ENCODE results near the gene FXYD5.
"Not testable (repeated sequence)": the region's sequence is repeated elsewhere in the genome, so short reads cannot be mapped to it uniquely, and the experiment has no call there.

FXYD5 gene

GRCh38 chr19:35138305-35138892 lies 16.1 kb upstream of the FXYD5 start, which contains the start of gene FXYD1:
FXYD1 (plus strand) TSS chr19:35138824; CDS start chr19:35140080, 1,256 bp downstream.
- no peak for DNase-seq (ENCODE audit: low spot score)

- no peak for DNase-seq (ENCODE audit: low spot score)
These were observed 14.2 kb upstream of the FXYD5 start for GRCh38 chr19:35140207-35140961.

GRCh38 chr19:35140962-35141836 lies 13.3 kb upstream of the FXYD5 start:
- DNase-seq (ENCODE audit: low spot score) = peak; percentile 93

DNA sequence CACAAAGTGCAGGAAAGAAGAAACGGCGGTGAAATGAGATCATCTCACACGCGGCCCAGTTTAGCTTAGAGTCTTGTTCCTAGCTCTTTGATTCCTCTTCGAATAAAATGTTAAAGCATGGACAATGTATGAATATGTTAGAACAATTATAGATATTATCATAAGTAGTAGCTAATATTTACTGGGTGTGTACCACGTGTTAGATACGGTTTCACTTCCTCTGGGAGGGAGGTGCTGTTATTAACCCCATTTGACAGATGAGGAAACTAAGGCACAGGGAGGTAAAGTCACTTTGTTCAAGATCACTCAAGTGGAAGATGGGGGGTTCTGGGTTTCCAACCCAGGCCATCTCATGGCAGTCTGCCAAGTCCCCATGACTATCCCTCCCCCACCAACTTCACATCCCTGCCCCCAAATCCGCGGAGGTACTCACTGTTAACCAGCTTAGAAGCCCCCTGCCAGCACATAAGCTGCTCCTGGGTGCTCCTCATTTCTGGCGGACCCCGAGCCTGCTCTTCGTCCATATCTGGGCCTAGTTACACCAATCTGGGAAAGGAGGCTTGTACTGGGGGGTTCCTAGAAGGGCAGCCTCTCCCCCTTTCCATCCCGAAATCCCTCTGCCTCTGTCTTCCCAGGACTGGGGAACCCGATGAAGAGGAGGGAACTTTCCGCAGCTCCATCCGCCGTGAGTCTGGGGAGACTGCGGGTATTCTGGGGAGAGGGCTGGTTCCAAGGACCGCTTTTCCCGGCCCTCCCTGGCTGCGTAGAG lies 12.5 kb upstream of the FXYD5 start:
- no peak for DNase-seq (ENCODE audit: low spot score)

- no peak for DNase-seq (ENCODE audit: low spot score)
These were observed 11.8 kb upstream of the FXYD5 start for GRCh38 chr19:35142606-35143230.

DNA sequence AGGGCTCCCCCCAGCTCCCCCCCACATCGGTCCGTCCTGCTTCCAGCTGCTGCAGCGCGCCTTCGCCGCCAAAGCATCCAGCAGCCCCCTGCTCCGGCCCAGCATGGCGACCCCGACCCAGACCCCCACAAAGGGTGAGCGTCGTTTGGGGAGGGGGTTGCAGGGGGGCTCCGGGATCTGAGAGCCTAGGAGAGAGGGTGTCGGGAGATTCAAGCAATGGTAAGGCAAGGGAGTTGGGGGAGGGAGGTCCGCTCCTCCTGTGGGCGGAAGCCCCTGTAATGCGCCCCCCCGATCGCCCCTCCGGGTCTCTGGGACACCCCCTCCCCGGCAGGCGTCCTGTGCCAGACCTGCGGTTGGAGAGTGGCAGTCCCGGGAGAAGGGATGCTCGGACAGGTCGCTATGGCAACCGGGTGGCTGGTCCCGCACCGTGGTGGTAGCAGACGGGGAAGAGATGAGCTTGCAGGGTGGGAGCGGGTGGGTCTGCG lies 11.3 kb upstream of the FXYD5 start, which contains the start of gene FXYD7:
FXYD7 (plus strand) TSS at position 25 of the 485 bp plus-strand sequence; CDS start at position 104, 79 bp downstream.
- DNase-seq (ENCODE audit: low spot score) = no peak

- no peak for DNase-seq (ENCODE audit: low spot score)
These were observed 10.7 kb upstream of the FXYD5 start for GRCh38 chr19:35143818-35144217.

- no peak for DNase-seq (ENCODE audit: low spot score)
These were observed 10.3 kb upstream of the FXYD5 start for GRCh38 chr19:35144259-35144599.

GRCh38 chr19:35144600-35145436 lies 9.7 kb upstream of the FXYD5 start:
- DNase-seq (ENCODE audit: low spot score) = no peak

DNA sequence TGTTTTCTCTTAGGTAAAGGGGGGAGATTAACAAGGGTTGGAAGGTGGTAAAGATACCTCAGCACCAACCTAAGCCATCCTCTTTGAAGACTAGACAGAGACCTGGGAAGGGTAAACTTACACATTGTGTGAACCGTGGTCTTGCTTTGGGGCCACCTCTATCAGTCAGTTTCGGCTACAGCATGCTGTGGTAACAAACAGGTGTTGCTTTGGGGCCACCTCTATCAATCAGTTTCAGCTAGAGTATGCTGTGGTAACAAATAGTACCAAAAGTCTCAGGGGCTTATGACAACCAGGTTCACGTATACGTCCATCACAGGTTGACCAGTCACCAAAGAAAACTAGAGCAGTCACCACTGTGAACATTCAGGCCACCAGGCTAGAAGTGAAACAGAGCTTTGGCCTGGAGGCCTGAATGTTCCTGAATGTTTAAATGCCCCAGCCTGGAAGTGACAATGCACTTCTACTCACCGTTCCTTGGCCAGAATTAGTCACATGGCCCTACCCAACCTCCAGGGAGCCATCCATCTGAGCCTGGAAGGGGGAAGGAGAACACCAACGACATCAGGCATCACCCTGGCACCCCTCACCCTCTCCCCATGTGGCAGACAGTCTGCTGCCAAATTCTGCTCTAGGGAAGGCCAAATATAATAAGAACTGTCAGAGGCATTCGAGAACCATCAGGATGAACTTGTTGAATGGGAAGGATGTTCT lies 7.6 kb upstream of the FXYD5 start:
- DNase-seq (ENCODE audit: low spot score) = no peak

GRCh38 chr19:35149463-35149862 lies 5.1 kb upstream of the FXYD5 start:
- no peak for DNase-seq (ENCODE audit: low spot score)

DNA sequence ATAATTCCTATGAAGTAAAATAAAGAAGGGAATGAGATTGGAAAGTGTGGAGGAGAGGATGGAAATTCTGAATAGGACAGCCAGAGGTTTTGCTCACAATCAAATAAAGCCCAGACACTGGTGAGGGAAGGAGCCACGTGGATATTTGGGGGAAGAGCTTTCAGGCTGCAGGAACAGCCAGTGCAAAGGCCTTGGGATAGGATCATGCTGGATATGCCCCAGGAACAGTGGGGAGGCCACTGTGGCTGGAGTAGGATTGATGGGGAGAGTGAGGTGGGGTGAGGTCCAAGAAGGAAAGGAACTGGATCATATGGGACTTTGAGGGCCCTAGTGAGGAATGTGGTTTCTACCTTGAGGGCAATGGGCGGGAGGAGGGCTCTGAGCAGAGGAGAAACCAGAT lies 4.1 kb upstream of the FXYD5 start:
- no peak for DNase-seq (ENCODE audit: low spot score)

DNA sequence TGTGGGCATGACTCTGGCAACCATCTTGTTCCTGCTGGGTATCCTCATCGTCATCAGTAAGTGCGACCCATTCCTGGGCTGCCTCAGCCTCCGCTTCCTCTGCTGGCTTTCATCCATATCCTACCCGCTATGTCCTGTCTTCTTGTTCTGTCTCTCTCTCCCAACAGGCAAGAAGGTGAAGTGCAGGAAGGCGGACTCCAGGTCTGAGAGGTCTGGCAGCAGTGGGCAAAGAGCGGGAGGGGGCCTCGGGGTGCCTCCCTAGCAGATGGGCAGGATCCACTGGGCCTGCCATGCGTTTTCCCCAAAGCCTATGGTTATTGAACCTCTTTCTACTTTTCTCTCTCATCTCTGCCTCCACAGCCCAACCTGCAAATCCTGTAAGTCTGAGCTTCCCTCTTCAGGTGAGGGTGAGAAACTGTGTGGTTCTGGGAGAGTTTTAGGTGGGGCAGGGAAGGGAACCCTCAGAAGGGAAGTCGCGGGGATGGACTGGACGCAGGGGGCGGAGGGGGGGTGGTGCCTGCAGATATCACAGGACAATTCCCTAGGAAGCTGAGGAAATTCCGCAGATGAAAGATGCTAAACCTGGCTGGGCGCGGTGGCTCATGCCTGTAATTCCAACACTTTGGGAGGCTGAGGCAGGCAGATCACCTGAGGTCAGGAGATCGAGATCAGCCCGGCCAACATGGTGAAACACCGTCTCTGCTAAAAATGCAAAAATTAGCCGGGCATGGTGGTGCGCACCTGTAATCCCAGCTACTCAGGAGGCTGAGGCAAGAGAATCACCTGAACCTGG lies 3.1 kb upstream of the FXYD5 start:
- no peak for DNase-seq (ENCODE audit: low spot score)

- DNase-seq (ENCODE audit: low spot score) = not testable (repeated sequence)
These were observed 1.4 kb upstream of the FXYD5 start for GRCh38 chr19:35153129-35153522.

DNA sequence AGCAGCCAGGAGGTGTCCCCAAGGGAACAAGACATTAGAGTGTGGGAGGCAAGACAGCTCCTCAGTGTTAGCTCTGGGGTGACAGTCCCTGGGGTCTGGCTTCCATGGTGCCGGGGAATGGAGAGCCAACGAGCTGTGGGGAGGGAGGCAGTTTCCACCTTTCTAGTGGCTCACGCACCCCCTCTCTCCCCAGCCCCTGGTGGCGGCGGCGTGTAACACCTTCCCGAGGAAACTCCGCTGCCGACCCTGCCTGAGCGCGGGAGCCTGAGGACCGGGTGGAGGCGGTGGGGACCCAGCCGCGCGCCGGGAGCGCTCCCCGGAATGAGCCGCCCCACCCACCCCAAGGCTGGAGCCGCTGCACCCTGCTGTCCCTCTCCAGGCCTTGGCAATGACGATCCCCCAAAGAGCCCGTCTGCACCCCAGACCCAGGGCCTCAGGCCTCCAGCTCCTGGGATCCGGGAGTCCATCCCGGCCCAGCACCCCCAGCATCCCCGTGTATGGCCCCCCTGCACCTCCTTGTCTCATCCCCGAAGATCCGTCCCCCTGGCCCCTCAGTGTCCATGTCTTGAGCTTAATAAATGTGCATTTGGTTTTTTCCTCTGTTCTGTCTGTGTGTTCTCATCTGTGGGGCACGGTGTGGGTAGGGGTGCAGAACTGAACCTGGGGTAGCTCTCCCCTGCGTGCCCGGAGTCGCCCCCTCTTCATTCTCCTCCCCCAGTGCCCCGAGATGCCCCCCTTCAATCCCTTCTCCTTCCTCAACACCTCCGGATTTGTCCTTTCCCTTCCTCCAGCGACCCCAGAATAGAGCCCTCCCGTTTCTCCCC lies 622 bp upstream of the FXYD5 start:
- no peak for DNase-seq (ENCODE audit: low spot score)

GRCh38 chr19:35155441-35155840 lies 906 bp downstream of the FXYD5 start:
- no peak for DNase-seq (ENCODE audit: low spot score)

- no peak for DNase-seq (ENCODE audit: low spot score)
These were observed 1.6 kb downstream of the FXYD5 start for GRCh38 chr19:35155981-35156672.

DNA sequence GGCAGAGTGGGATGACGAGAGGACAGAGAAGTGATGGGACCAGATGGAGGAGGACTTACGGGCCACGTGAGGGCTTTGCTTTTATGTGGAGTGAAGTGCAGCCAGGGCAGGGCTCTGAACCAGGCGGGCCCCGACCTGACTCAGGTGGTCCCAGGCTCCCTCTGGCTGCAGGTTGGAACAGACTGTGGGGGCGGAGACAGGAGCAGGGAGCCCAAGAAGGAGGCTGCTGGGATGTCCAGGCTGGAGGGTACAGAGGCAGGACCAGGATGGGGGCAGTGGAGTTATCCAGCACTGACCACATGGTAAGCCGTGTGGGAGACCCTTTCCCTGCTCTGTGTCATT lies 2.1 kb downstream of the FXYD5 start:
- DNase-seq (ENCODE audit: low spot score) = no peak
